Osteoblast (primary cell): ENCODE measurements around the gene HIPK4. TPM values are rescaled to one million over a fixed set of nuclear protein-coding genes. Genes with fewer than 3 reads are reported as not detected.

Source experiments
- DNase-seq: peaks from one replicate; pipeline ENCODE4 v3.0.0; 2011; ENCODE audit warnings: low spot score, mixed read lengths; ENCODE audit not compliant: insufficient read length; ENCODE audit errors: missing footprints
- H2AFZ ChIP-seq: 2 replicates; pipeline ENCODE4 v1.6.0; 2011; ENCODE audit warnings: mild to moderate bottlenecking, low read length
- H3K27ac ChIP-seq: 2 replicates; pipeline ENCODE4 v1.5.1; 2011; ENCODE audit warnings: mild to moderate bottlenecking, low read depth, low read length, moderate library complexity
- H3K27me3 ChIP-seq: 2 replicates; pipeline ENCODE4 v1.6.0; 2012; ENCODE audit warnings: mild to moderate bottlenecking, control low read depth, inconsistent platforms, low read length, moderate library complexity; ENCODE audit not compliant: insufficient read depth
- H3K36me3 ChIP-seq: 2 replicates; pipeline ENCODE4 v1.5.1; 2011; ENCODE audit warnings: mild to moderate bottlenecking, low read length, control low read depth, moderate library complexity; ENCODE audit not compliant: insufficient read depth
- H3K4me1 ChIP-seq: 2 replicates; pipeline ENCODE4 v1.5.1; 2011; ENCODE audit warnings: mild to moderate bottlenecking, low read length, control low read depth, moderate library complexity; ENCODE audit not compliant: insufficient read depth
- H3K4me2 ChIP-seq: 2 replicates; pipeline ENCODE4 v1.6.0; 2011; ENCODE audit warnings: mild to moderate bottlenecking, low read length; ENCODE audit not compliant: insufficient read depth
- H3K4me3 ChIP-seq: fragments of 200-600 bp; sonication (generic); 3 replicates; pipeline ENCODE4 v1.5.1; 2012; ENCODE audit warnings: mild to moderate bottlenecking, low read length, inconsistent platforms; ENCODE audit not compliant: insufficient read depth
- H3K79me2 ChIP-seq: 2 replicates; pipeline ENCODE4 v1.6.0; 2012; ENCODE audit warnings: mild to moderate bottlenecking, low read length, control low read depth, inconsistent platforms; ENCODE audit not compliant: insufficient read depth
- H3K9me3 ChIP-seq: 2 replicates; pipeline ENCODE4 v1.5.1; 2011; ENCODE audit warnings: low read depth, low read length, control low read depth
- H4K20me1 ChIP-seq: 2 replicates; pipeline ENCODE4 v1.6.0; 2012; ENCODE audit warnings: mild to moderate bottlenecking, low read length, control low read depth; ENCODE audit not compliant: insufficient read depth
- total RNA-seq: library from RNA; depleted of rRNA; stranded (reverse); fragments of >200 nt; gene quantifications from 2 replicates; pipeline ENCODE4 v1.2.3, GENCODE V29; 2012
- TF ChIP-seq, protein P1 (sequence below): IDR thresholded peaks from 2 replicates; pipeline ENCODE4 v1.5.1; 2011; ENCODE audit warnings: mild to moderate bottlenecking, low read depth, low read length, moderate library complexity; ENCODE audit errors: extremely low read depth

Gene HIPK4
- total RNA-seq, 1 donor: 0.36 TPM

- DNase-seq: no peak
- Histone ChIP-seq H3K79me2 (peaks cover 32% of the 10 kb centered on the region), H3K4me2 (peak overlapping the region; percentile 78), H3K36me3 (peaks cover 15% of the 10 kb centered on the region), H3K9me3 (no peaks in the 10 kb centered on the region), H3K4me3 (no peak overlapping the region), H2AFZ (no peak overlapping the region), H4K20me1 (no peaks in the 10 kb centered on the region), H3K4me1 (peaks cover 20% of the 10 kb centered on the region), H3K27ac (peak overlapping the region; percentile 94), H3K27me3 (no peaks in the 10 kb centered on the region)
- TF ChIP-seq, protein P1, sequence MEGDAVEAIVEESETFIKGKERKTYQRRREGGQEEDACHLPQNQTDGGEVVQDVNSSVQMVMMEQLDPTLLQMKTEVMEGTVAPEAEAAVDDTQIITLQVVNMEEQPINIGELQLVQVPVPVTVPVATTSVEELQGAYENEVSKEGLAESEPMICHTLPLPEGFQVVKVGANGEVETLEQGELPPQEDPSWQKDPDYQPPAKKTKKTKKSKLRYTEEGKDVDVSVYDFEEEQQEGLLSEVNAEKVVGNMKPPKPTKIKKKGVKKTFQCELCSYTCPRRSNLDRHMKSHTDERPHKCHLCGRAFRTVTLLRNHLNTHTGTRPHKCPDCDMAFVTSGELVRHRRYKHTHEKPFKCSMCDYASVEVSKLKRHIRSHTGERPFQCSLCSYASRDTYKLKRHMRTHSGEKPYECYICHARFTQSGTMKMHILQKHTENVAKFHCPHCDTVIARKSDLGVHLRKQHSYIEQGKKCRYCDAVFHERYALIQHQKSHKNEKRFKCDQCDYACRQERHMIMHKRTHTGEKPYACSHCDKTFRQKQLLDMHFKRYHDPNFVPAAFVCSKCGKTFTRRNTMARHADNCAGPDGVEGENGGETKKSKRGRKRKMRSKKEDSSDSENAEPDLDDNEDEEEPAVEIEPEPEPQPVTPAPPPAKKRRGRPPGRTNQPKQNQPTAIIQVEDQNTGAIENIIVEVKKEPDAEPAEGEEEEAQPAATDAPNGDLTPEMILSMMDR: no peak
Measured at GRCh38 chr19:40421993-40422747, 32.2 kb upstream of the HIPK4 start.

DNA sequence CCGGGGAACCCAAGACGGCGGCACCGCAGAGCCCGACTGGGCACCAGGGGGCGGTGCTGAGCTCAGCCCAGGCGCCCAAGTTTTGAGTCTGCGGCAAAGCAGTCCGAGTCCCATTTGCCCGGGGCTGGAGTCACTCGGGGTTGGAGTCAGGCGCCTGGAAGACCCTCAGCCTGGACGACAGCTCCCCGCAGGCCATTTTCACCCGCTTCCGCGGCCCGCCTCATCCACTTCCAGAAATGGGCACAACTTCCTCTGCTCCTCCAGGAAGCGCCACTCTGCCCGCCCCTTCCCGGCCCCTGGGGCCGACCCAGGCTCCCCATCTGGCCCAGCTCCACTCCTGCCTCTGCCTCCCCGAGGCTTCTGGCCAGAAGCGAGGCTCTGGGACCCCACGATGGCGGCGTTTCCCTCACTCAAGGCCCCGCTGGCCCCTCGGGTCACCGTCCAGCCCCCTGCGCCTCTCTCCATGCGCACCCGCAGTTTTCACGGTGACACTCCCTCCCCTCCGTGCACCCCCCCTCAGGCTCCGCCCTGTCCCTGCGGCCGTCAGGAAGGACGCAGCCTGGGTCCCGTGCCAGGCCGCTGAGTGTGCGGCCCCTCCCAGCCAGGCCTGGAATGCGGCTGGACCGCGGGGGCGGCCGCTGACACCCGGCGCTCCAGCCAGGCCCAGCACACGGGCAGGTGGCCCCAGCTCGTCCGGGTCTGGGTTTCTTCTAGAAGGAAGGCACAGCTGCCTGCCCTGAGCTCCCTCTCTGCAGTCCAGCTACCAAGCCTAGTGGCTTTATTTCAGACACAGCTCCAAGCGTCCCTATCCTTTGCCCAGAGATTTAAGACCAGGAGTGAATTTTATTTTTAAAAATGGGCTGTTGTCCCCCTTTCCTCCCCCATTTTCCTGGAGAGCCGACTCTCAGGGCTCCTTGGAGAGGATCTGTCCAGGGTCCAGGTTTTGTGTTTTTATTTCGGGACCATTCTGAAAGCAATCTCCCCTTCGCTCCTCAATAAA, 31.1 kb upstream of the HIPK4 start:
- peaks cover 15% of the 10 kb centered on the region for H3K36me3 ChIP-seq
- H4K20me1 ChIP-seq: no peaks in the 10 kb centered on the region
- TF ChIP-seq, protein P1: peak; percentile 92
- H3K27ac ChIP-seq: peak overlapping the region; percentile 94
- peak overlapping the region; percentile 82 for H3K4me3 ChIP-seq
- H3K4me2 ChIP-seq: peak overlapping the region; percentile 78
- peak; percentile 99 for DNase-seq
- peaks cover 23% of the 10 kb centered on the region for H3K4me1 ChIP-seq
- H3K27me3 ChIP-seq: no peaks in the 10 kb centered on the region
- no peaks in the 10 kb centered on the region for H3K9me3 ChIP-seq
- H3K79me2 ChIP-seq: peaks cover 32% of the 10 kb centered on the region
- H2AFZ ChIP-seq: peak overlapping the region; percentile 86

GRCh38 chr19:40420451-40420765, 30.4 kb upstream of the HIPK4 start:
- peak overlapping the region; percentile 78 for H3K4me2 ChIP-seq
- H3K27me3 ChIP-seq: no peaks in the 10 kb centered on the region
- no peak for DNase-seq
- H3K36me3 ChIP-seq: peaks cover 15% of the 10 kb centered on the region
- H3K4me1 ChIP-seq: peaks cover 23% of the 10 kb centered on the region
- H3K27ac ChIP-seq: peak overlapping the region; percentile 94
- H3K4me3 ChIP-seq: peak overlapping the region; percentile 82
- H3K79me2 ChIP-seq: peaks cover 32% of the 10 kb centered on the region
- H4K20me1 ChIP-seq: no peaks in the 10 kb centered on the region
- H3K9me3 ChIP-seq: no peaks in the 10 kb centered on the region
- TF ChIP-seq, protein P1: no peak
- H2AFZ ChIP-seq: peak overlapping the region; percentile 86

GRCh38 chr19:40419780-40420179, 29.8 kb upstream of the HIPK4 start:
- Histone ChIP-seq H3K79me2 (peaks cover 28% of the 10 kb centered on the region), H3K4me3 (no peak overlapping the region)

More at GRCh38 chr19:40419780-40420179, 29.8 kb upstream of the HIPK4 start:
- TF ChIP-seq, protein P1: no peak
- Histone ChIP-seq H2AFZ (no peak overlapping the region), H3K4me1 (peaks cover 23% of the 10 kb centered on the region), H3K36me3 (peaks cover 15% of the 10 kb centered on the region), H4K20me1 (no peaks in the 10 kb centered on the region), H3K27ac (no peak overlapping the region), H3K27me3 (no peaks in the 10 kb centered on the region), H3K9me3 (no peaks in the 10 kb centered on the region), H3K4me2 (no peak overlapping the region)
- no peak for DNase-seq
